ENCODE data around the gene PRPSAP2. TPM values are rescaled to one million over a fixed set of nuclear protein-coding genes. Genes with fewer than 3 reads are reported as not detected.
A peak's percentile ranks its signal among the peaks of the same experiment; 100 is the strongest.

The PRPSAP2 gene
- total RNA-seq, 1 experiment from 2014 or later, result 33.6 TPM

DNA sequence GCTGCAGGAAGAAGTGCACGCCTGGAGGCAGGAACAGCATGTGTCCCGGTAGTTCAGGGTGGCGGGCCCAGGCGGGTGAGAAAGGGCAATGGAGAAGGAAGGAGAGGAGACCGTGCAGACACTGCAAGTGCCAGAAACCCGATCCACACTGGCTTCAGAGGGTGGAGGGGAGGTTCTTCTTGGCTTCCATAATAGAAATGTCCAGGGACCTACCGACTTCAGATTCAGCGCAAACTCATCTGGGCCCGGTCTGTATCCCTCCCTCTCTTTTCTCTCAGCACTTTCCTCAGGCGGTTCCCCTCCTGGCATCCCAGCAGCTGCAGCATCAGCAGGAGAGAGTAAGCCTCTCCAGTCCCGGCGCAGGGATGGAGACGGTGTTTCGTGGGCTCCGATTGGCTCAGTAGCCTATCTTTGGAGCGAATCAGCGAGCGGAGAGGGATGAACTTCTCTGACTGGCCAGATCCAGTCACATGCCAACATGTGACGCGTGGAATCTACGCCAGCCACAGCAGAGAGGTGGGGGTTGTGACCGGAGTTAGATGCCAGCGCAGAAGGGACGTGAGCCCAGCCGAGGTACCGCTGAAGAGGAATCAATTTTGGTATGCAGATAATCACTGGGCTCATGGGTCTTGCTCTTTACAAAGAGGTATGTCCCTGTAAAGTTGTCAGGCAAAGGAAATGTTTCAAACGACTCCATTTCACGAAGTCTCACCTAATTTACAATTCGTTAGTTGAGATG lies 1.9 kb upstream of the PRPSAP2 start:
- intact Hi-C loops (cut with micrococcal nuclease), result no loop called here
- H3K27ac Mint-ChIP-seq (ENCODE audit: low read depth, unreplicated experiment), result peak overlapping the region; percentile 79
- H3K4me1 Mint-ChIP-seq (ENCODE audit: insufficient read depth, unreplicated experiment), result peaks cover 17% of the 10 kb centered on the region
- no peaks in the 10 kb centered on the region for H3K36me3 Mint-ChIP-seq (ENCODE audit: insufficient read depth, unreplicated experiment)
- no TSS peak for BruUV-seq (replicated peaks)
- CTCF ChIA-PET, result no interaction called here
- POLR2A ChIA-PET, result interaction anchor here (0.7 to 2.1 kb wide), 5 partner anchors 9 to 593 kb away, joined by 3 to 7 read pairs (median 3); no protein-coding TSS in a partner anchor
- TF ChIP-seq, protein P1, sequence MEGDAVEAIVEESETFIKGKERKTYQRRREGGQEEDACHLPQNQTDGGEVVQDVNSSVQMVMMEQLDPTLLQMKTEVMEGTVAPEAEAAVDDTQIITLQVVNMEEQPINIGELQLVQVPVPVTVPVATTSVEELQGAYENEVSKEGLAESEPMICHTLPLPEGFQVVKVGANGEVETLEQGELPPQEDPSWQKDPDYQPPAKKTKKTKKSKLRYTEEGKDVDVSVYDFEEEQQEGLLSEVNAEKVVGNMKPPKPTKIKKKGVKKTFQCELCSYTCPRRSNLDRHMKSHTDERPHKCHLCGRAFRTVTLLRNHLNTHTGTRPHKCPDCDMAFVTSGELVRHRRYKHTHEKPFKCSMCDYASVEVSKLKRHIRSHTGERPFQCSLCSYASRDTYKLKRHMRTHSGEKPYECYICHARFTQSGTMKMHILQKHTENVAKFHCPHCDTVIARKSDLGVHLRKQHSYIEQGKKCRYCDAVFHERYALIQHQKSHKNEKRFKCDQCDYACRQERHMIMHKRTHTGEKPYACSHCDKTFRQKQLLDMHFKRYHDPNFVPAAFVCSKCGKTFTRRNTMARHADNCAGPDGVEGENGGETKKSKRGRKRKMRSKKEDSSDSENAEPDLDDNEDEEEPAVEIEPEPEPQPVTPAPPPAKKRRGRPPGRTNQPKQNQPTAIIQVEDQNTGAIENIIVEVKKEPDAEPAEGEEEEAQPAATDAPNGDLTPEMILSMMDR (IDR thresholded peaks at IDR 0.05; ENCODE audit: unreplicated experiment), result no peak
- peak overlapping the region; percentile 94 for H3K4me3 Mint-ChIP-seq (ENCODE audit: unreplicated experiment)
- peak; percentile 95 for DNase-seq (ENCODE audit: unreplicated experiment)
- no peaks in the 10 kb centered on the region for H3K9me3 Mint-ChIP-seq (ENCODE audit: unreplicated experiment)
- no peaks in the 10 kb centered on the region for H3K27me3 Mint-ChIP-seq (ENCODE audit: insufficient read depth, unreplicated experiment)

DNA sequence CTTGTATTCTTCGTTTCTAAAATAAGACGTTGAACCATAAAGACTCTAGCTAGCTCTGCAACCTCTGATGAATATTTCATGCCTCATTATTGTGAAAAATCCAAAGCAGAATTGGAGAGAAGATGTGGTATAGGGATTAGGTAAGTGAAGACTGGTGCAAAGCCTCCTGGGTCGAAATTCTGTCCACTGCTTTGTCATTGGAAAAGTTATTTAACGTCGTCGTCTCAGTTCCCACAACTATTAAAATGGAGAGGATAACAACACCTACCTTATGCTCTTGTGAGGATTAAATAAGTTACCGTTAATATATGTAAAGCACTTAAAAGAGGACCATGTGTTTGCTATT lies 1.4 kb upstream of the PRPSAP2 start:
- no peaks in the 10 kb centered on the region for H3K9me3 Mint-ChIP-seq (ENCODE audit: unreplicated experiment)
- intact Hi-C loops (cut with micrococcal nuclease), result no loop called here
- TF ChIP-seq, protein P1 (IDR thresholded peaks at IDR 0.05; ENCODE audit: unreplicated experiment), result no peak
- no peaks in the 10 kb centered on the region for H3K27me3 Mint-ChIP-seq (ENCODE audit: insufficient read depth, unreplicated experiment)
- BruUV-seq (replicated peaks), result no TSS peak
- ChIA-PET POLR2A (interaction anchor here (1.4 to 2.1 kb wide), 2 partner anchors 8 to 144 kb away, joined by 5 to 7 read pairs; no protein-coding TSS in a partner anchor), CTCF (no interaction called here)
- H3K27ac Mint-ChIP-seq (ENCODE audit: low read depth, unreplicated experiment), result peak overlapping the region; percentile 79
- H3K4me3 Mint-ChIP-seq (ENCODE audit: unreplicated experiment), result peak overlapping the region; percentile 94
- DNase-seq (ENCODE audit: unreplicated experiment), result no peak
- H3K4me1 Mint-ChIP-seq (ENCODE audit: insufficient read depth, unreplicated experiment), result peaks cover 17% of the 10 kb centered on the region
- H3K36me3 Mint-ChIP-seq (ENCODE audit: insufficient read depth, unreplicated experiment), result no peaks in the 10 kb centered on the region

DNA sequence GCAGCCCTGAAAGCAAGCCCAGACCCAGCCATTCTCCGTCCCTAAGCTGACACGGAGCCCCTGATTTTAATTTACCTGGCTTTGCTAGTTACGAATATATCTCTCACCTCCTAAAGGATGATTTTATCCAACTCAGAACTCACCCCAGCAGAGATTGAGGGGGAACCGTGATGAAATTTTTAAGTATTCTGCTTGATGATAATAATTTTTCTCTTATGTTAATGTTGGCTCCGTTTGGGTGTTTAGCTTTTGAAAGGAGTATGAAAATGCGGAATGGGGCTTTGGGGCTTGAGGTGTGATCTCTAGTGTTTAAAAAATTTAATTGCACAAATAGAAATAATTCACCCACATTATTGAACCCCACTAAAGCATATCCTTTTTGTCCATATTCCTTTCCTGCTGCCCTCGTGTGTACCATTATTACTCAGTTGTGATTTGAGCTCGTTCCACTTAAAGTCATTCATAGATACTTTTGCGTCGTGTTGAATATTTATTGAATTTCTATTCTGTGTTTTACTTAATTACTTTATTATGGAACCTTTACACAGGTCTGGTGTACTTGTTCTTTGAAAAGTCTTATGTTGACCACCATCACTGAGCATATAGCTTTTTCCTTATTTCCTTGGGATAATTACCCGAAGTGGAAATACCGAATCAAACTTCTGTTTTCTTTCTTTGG lies 775 bp downstream of the PRPSAP2 start:
- ChIA-PET CTCF (interaction anchor here (1.2 kb wide), 1 partner anchor 10 kb away, joined by 8 read pairs; no protein-coding TSS in a partner anchor), POLR2A (interaction anchor here (0.7 to 2.9 kb wide), 8 partner anchors 9 to 632 kb away, joined by 3 to 31 read pairs (median 5); partner anchors contain the start of gene FAM83G)
- peaks cover 17% of the 10 kb centered on the region for H3K4me1 Mint-ChIP-seq (ENCODE audit: insufficient read depth, unreplicated experiment)
- TF ChIP-seq, protein P1 (IDR thresholded peaks at IDR 0.05; ENCODE audit: unreplicated experiment), result no peak
- TSS peak; percentile 59 for BruUV-seq (replicated peaks)
- no peaks in the 10 kb centered on the region for H3K36me3 Mint-ChIP-seq (ENCODE audit: insufficient read depth, unreplicated experiment)
- intact Hi-C loops (cut with micrococcal nuclease), result no loop called here
- peak overlapping the region; percentile 82 for H3K4me3 Mint-ChIP-seq (ENCODE audit: unreplicated experiment)
- H3K9me3 Mint-ChIP-seq (ENCODE audit: unreplicated experiment), result no peaks in the 10 kb centered on the region
- DNase-seq (ENCODE audit: unreplicated experiment), result no peak
- H3K27me3 Mint-ChIP-seq (ENCODE audit: insufficient read depth, unreplicated experiment), result no peaks in the 10 kb centered on the region
- H3K27ac Mint-ChIP-seq (ENCODE audit: low read depth, unreplicated experiment), result peak overlapping the region; percentile 79

DNA sequence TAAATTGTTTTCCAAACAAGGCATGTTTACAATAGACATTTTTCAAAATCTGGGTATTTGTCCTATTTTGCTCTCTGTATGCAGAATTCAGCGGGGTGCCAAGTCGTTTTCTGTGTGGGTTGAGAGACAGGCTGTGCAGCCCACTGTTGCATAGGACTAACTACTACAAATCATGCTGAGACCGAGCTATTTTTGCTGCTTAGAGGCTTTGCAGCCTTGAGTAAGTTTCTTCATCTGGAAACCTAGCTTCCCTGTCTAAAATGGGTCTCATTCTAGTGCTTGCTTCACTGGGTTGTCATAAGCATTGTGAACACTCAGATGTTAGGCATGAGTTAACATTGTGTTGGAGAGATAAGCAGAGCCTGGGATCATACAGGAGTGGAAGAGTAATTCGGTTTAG lies 1.3 kb downstream of the PRPSAP2 start:
- peak overlapping the region; percentile 82 for H3K4me3 Mint-ChIP-seq (ENCODE audit: unreplicated experiment)
- intact Hi-C loops (cut with micrococcal nuclease), result no loop called here
- peak overlapping the region; percentile 79 for H3K27ac Mint-ChIP-seq (ENCODE audit: low read depth, unreplicated experiment)
- no peaks in the 10 kb centered on the region for H3K36me3 Mint-ChIP-seq (ENCODE audit: insufficient read depth, unreplicated experiment)
- POLR2A ChIA-PET, result interaction anchor here (0.7 to 2.9 kb wide), 8 partner anchors 8 to 633 kb away, joined by 3 to 31 read pairs (median 5); partner anchors contain the start of gene FAM83G
- H3K4me1 Mint-ChIP-seq (ENCODE audit: insufficient read depth, unreplicated experiment), result peaks cover 17% of the 10 kb centered on the region
- TF ChIP-seq, protein P1 (IDR thresholded peaks at IDR 0.05; ENCODE audit: unreplicated experiment), result no peak
- H3K9me3 Mint-ChIP-seq (ENCODE audit: unreplicated experiment), result no peaks in the 10 kb centered on the region
- H3K27me3 Mint-ChIP-seq (ENCODE audit: insufficient read depth, unreplicated experiment), result no peaks in the 10 kb centered on the region
- DNase-seq (ENCODE audit: unreplicated experiment), result no peak
- BruUV-seq (replicated peaks), result no TSS peak
- CTCF ChIA-PET, result interaction anchor here (1.2 kb wide), 1 partner anchor 11 kb away, joined by 8 read pairs; no protein-coding TSS in a partner anchor
